ENCODE measurements around the gene CAST.

CAST gene

GRCh38 chr5:96677496-96677895 lies 15.3 kb downstream of the CAST start:
- DNase-seq = no peak

GRCh38 chr5:96679293-96679692 lies 17.1 kb downstream of the CAST start:
- DNase-seq = no peak

- no peak for DNase-seq
Observed at GRCh38 chr5:96680759-96681470, 18.7 kb downstream of the CAST start.

DNA sequence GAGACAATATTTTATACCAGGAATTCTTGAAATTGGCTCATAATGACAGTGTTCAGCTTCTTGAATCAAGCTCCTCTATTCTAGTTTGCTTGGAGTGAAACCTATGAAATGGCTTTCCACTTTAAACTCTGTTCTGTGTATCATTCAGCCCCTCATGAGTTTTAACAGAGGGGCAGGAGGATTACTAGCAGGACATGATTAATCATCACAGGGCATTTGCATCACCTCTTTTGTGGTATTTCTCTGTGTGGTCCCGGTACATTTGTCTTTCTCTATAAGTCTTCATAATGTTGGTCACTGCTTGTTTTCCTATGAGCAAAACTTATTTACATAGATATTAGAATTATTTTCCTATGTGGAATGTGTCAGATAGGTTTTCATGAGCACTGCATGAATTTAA lies 21.2 kb downstream of the CAST start:
- no peak for DNase-seq

DNA sequence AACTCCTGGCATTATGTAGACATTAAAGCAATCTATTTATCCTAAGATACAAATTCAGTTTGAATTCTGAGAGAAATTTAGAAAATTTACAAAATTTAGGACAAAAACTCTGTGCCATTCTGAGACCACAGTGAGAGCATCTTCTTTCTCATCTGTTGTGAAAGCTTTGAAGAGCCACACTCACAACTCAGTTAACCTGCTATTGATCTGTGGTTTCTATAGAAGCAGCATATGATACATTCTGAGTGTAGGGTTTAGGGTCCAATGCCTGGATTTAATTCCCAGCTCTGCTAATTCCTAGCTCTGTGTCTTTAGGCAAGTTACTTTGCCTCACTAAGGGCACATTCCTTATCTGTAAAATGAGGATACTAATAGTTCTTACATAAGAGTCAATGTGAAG lies 21.6 kb downstream of the CAST start:
- DNase-seq = no peak

GRCh38 chr5:96687080-96687479 lies 24.9 kb downstream of the CAST start:
- DNase-seq = no peak

- DNase-seq = no peak
Observed at GRCh38 chr5:96687812-96688453, 25.8 kb downstream of the CAST start.

- no peak for DNase-seq
Observed at GRCh38 chr5:96690861-96691260, 28.7 kb downstream of the CAST start.

DNA sequence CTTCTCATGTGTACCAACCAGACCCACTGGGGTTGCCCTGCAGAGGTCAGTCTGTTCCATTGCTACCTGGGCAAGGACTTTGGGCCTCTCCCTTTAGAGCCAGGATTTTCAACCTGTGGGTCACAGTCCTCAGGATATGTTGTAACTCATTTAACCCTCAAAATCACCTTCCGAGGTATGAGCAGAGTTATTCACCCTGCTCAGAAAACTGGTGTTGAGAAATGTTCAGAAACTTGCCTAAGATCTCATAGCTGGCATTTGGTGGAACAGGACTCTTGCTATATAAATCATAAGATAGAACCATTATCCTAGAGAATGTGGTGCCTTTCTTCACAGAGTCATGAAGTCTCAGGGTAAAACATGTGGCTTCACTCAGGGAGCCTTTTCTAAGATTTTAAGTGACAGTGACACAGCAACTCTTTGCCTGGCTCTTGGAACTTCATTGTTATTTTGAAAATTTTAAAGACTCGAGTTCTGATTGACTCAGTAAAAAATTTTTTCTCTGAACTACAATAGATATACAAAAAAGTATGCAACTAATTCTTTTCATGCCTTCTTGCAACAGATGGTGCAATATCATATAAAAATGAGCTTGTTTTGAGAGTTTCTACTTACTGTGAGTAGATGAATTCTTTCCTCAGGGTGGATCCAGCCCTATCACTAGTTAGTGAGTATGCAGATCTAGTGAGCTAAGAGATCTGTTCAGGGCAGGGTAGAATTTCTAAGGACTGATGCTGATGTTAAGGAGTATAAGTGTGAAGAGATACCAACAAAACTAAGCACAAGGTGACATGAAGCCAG lies 29.5 kb downstream of the CAST start:
- DNase-seq = no peak

DNA sequence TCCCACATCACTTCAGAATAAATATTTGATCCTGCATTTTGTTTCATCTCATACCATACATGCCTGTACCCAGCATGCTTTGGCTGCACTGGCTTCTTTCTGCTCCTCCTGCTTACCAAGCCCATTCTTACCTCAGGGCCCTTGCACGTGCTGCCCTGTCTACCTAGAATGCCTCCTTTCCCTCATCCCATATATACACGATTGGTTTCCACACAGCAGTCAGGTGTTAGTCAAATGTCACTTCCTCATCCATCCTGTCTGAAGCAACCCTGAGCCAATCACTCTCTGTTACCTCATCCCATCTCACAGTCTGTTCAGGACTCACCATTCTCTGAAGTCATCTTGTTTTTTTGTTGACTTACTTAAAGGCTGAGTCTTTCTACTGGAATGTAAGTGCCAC lies 30.3 kb downstream of the CAST start:
- no peak for DNase-seq

DNA sequence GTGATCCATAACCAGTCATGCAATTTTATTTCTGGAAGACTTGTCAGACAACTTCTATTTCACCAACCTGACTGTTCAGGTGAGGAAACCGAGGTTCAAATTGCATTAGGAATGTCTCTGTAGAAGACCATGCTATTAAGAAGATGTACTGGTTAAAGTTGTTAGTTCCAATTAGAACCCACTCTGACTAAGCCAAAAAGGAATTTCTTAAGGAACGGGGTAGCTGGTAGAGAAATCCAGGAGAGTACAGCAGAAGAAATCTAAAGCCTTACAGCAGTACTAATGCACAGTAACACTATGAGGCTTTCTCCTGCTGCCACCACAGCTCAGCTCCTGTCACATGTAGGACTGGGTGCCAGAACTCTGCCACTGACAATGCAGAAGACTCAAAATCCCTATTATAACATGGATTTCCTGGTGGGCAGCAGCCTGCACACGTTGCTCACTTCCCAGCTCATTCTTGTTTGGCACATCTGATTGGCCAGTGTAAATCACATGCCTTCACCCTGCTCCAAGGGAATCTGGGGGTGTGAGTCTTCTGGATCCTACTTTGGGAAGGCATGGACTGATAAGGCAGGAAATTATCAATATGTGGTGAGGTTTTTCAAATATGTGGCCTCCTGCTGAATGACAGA lies 37.1 kb downstream of the CAST start:
- DNase-seq = no peak

DNA sequence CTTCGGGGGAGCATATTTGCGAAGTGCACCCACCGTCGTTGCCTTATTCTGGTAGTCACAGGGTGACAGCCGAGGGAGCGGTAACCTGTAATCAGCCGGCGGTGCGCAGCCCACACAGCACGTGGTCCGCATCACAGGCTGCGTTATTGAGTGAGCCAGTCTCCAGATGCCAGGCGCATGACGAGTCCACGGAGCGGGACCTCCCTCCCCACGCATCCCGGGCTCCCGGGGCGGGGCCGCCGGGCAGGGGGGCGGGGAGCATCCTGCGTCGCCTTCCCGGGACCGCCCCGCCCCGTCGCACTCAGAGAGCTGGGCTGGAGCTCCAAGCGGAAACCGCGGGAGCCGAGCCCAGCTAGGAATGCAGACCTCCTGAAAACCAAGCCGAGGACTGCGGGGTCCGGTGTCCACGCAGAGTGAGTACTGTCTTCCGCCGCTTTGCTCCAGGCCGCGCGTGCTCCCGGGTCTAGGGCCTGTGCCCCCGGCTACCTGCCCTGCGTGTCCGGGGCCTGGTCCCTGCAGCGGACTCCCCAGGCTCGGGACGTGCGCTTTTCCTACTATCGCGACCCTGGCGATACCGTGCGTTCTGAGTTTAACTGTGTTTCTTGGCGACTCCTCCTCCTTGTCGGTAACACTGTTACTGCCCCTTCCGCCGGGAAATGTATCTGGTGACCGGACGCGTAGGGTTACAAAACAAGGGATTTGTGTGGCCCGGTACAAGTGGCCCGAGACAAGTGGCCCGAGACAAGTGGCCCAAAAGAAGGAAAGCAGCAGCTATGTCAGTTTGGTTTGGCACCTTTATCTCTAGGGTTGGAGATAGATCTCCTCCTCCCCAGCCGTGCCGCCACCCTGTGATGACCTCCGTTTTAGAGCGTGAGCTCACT lies 40.6 kb downstream of the CAST start:
- peak; percentile 82 for DNase-seq

DNA sequence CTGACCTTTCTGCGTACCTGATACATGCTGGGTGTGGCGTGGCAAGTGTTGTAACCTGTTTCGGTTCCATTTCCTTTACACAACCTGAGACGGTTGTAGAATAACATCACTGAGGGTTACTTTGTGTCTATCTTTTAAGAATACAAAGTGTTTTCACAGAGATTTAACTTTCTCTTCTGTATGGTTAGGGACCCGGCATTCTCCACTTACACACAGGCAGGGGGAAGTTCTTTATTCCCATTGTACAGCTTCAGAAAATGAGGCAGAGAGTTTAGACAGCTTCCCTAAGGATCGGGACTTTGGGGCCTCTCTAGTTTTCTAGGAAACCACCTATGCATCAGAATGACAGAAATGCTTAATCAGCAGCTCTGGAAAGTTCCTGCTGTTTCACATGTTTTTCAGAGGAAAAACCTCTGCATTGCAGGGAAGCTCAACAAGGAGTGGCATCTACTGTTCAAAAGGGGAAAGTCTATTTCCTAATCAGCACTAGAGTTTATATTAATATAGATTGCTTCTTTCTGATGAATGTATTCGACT lies 41.3 kb downstream of the CAST start:
- no peak for DNase-seq

DNA sequence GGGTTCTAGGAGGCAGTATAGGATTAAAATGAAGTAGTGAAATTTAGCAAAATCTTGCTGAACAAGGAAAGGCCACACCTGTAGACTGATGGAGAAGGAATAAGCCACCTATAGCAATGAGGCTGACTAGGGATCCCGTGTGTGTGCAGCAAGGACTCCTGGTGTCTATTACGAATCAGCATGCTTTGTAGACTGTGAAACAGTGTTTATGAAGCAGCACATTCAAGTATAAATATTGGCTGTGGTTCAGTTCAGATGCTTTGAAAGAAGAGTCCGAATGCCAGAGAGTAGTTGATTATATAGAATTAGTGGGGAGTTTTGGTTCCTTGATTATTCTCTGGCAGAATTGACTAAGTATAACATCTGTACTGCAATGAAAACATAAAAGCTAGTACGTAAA lies 41.8 kb downstream of the CAST start:
- no peak for DNase-seq

DNA sequence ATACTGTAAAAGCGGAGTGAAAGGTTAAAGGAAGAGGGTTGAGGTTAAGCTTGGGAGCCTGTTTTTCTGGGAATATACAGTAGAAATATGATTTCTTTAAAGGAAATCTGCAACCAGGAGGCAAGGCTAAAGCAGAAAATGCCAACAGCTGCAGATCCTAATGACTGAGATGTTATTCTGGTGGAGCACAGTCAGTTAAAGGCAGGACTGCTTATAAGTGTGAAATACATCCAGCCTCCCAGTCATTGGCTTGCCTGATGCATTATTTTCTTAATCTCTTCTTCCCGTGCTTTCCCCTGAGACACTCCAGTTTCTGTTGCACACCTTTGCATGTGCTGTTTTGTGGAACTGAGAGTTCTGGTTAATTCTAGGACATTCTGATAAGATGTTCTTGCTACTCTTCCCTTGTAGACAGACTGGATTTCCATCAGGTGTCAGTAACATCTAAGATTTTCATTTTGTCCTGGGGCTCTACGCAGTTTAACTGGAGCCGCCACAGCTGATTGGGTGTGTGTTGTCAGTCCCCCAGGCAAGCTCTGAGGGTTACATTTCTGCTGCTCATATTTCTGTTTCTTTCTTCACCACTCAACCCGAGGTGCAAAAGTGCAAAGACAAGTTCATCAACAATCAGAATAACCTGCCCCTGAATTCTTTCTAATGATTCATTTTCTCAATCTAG lies 44.4 kb downstream of the CAST start:
- no peak for DNase-seq

- no peak for DNase-seq
Observed at GRCh38 chr5:96708600-96708999, 46.4 kb downstream of the CAST start.

GRCh38 chr5:96709152-96709821 lies 47.1 kb downstream of the CAST start:
- no peak for DNase-seq

GRCh38 chr5:96712100-96712746 lies 50.0 kb downstream of the CAST start:
- no peak for DNase-seq

- DNase-seq = no peak
Observed at GRCh38 chr5:96714450-96714849, 52.3 kb downstream of the CAST start.

DNA sequence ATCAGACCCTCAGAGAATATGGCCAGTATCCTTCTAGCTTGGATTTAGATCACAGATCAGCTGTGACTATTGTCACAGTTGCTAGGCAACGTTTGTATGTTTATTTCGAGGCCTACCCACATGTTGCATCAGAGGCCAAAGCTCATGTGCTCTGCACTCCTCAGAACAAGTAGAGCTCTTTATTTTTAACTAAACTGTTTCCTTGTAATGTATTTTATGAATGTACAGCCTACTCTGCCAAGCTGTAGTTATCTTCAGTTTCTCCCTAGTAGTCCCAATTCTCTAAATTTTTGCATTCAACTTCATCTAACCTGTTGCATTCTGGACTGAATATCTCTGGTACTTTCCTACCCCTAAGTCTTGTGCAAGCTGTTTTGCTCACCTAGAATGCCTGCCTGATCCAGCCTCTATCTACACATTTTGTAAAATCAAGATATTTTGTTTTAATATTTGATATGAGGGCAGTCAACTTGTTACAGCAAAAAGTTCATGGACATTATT lies 52.8 kb downstream of the CAST start:
- peak; percentile 48 for DNase-seq
